Neural cell (in vitro differentiated cells): ENCODE data around the gene EPHA6. TPM values are rescaled to one million over a fixed set of nuclear protein-coding genes. Genes with fewer than 3 reads are reported as not detected.

Source experiments
- H2AFZ ChIP-seq: fragments of 200-600, 300-800 bp; sonication (generic), shearing (Covaris generic); 2 replicates; pipeline ENCODE4 v1.6.0; 2014; ENCODE audit warnings: low read depth, mild to moderate bottlenecking, antibody characterized with exemption, low read length, moderate library complexity
- H3F3A ChIP-seq: fragments of 200-600 bp; shearing (Covaris generic); 2 replicates; pipeline ENCODE4 v1.6.1; 2016; ENCODE audit warnings: mild to moderate bottlenecking, moderate library complexity, mixed read lengths, antibody characterized with exemption, low read length; ENCODE audit not compliant: insufficient read depth, poor library complexity, severe bottlenecking
- H3K27ac ChIP-seq: fragments of 200-600, 300-800 bp; sonication (generic), shearing (Covaris generic); 2 replicates; pipeline ENCODE4 v1.5.1; 2014; ENCODE audit warnings: mild to moderate bottlenecking, low read length, moderate library complexity
- H3K27me3 ChIP-seq: fragments of 300-800, 200-600 bp; sonication (generic), shearing (Covaris generic); 2 replicates; pipeline ENCODE4 v1.6.0; 2014; ENCODE audit warnings: mild to moderate bottlenecking, low read depth, low read length, moderate library complexity; ENCODE audit not compliant: insufficient read depth
- H3K36me3 ChIP-seq: fragments of 300-800, 200-600 bp; sonication (generic), shearing (Covaris generic); 2 replicates; pipeline ENCODE4 v1.5.1; 2014; ENCODE audit warnings: mild to moderate bottlenecking, antibody characterized with exemption, low read length, moderate library complexity; ENCODE audit not compliant: insufficient read depth
- H3K4me2 ChIP-seq: fragments of 300-800, 200-600 bp; sonication (generic), shearing (Covaris generic); 2 replicates; pipeline ENCODE4 v1.6.0; 2014; ENCODE audit warnings: mild to moderate bottlenecking, low read length
- H3K4me3 ChIP-seq: fragments of 300-800, 200-600 bp; sonication (generic), shearing (Covaris generic); 2 replicates; pipeline ENCODE4 v1.5.1; 2014; ENCODE audit warnings: mild to moderate bottlenecking, low read length, moderate library complexity
- H3K79me2 ChIP-seq: fragments of 200-600 bp; shearing (Covaris generic); replicated peaks from 2 replicates; pipeline ENCODE4 v1.6.0; 2014; ENCODE audit warnings: mild to moderate bottlenecking, low read length, moderate library complexity; ENCODE audit not compliant: insufficient read depth
- H3K9ac ChIP-seq: fragments of 300-800, 200-600 bp; sonication (generic), shearing (Covaris generic); 2 replicates; pipeline ENCODE4 v1.6.1; 2016; ENCODE audit warnings: mild to moderate bottlenecking, low read length, mixed read lengths
- H3K9me2 ChIP-seq: fragments of 200-600 bp; shearing (Covaris generic); 2 replicates; pipeline ENCODE4 v1.6.1; 2016; ENCODE audit warnings: mild to moderate bottlenecking, low read length, mixed read lengths; ENCODE audit not compliant: insufficient read depth
- H3K9me3 ChIP-seq: fragments of 200-600, 300-800 bp; sonication (generic), shearing (Covaris generic); 2 replicates; pipeline ENCODE4 v1.6.1; 2016; ENCODE audit warnings: mild to moderate bottlenecking, mixed run types, low read length, moderate library complexity, mixed read lengths
- H4K20me1 ChIP-seq: fragments of 200-600 bp; shearing (Covaris generic); 2 replicates; pipeline ENCODE4 v1.6.1; 2016; ENCODE audit warnings: mild to moderate bottlenecking, mixed run types; ENCODE audit not compliant: insufficient read depth
- EP300 ChIP-seq: fragments of 450-650 bp; conservative IDR thresholded peaks from 2 replicates; pipeline ENCODE4 v1.6.1; 2014; ENCODE audit warnings: antibody characterized with exemption, mild to moderate bottlenecking, moderate library complexity; ENCODE audit not compliant: poor library complexity, severe bottlenecking
- EZH2 ChIP-seq: fragments of 200-600, 300-800 bp; shearing (Covaris generic), sonication (generic); IDR thresholded peaks from 2 replicates; pipeline ENCODE4 v1.6.1; 2014; ENCODE audit warnings: antibody characterized with exemption, low read length, borderline replicate concordance, mild to moderate bottlenecking; ENCODE audit not compliant: insufficient read depth, poor library complexity, severe bottlenecking
- MXI1 ChIP-seq: fragments of 450-650 bp; conservative IDR thresholded peaks from 2 replicates; pipeline ENCODE4 v1.6.1; 2014; ENCODE audit warnings: antibody characterized with exemption, mild to moderate bottlenecking; ENCODE audit not compliant: poor library complexity, severe bottlenecking
- POLR2AphosphoS5 ChIP-seq: IDR thresholded peaks from 2 replicates; pipeline ENCODE4 v1.6.1; 2012
- RAD21 ChIP-seq: fragments of 450-650 bp; conservative IDR thresholded peaks from 2 replicates; pipeline ENCODE4 v1.6.1; 2014; ENCODE audit warnings: antibody characterized with exemption, mild to moderate bottlenecking, moderate library complexity
- SMC3 ChIP-seq: fragments of 450-650 bp; conservative IDR thresholded peaks from 2 replicates; pipeline ENCODE4 v1.6.1; 2014; ENCODE audit warnings: antibody characterized with exemption, mild to moderate bottlenecking, moderate library complexity; ENCODE audit not compliant: poor library complexity
- TAF1 ChIP-seq: IDR thresholded peaks from 2 replicates; pipeline ENCODE4 v1.6.1; 2012; ENCODE audit warnings: low read depth
- polyA plus RNA-seq: library from polyadenylated mRNA; depleted of rRNA; stranded (reverse); fragments of >200 nt; gene quantifications from 2 replicates; pipeline ENCODE4 v1.2.3, GENCODE V29; 2014
- TF ChIP-seq, protein P1 (sequence below): fragments of 450-650 bp; IDR thresholded peaks from 2 replicates; pipeline ENCODE4 v1.5.1; 2014; ENCODE audit warnings: antibody characterized with exemption, mild to moderate bottlenecking, moderate library complexity; ENCODE audit not compliant: poor library complexity, severe bottlenecking
- TF ChIP-seq, protein P2 (sequence below): IDR thresholded peaks from 2 replicates; pipeline ENCODE4 v1.6.1; 2012; ENCODE audit warnings: borderline replicate concordance

The EPHA6 gene
- polyA plus RNA-seq, 1 donor from 2014 or later = 0.56 TPM

DNA sequence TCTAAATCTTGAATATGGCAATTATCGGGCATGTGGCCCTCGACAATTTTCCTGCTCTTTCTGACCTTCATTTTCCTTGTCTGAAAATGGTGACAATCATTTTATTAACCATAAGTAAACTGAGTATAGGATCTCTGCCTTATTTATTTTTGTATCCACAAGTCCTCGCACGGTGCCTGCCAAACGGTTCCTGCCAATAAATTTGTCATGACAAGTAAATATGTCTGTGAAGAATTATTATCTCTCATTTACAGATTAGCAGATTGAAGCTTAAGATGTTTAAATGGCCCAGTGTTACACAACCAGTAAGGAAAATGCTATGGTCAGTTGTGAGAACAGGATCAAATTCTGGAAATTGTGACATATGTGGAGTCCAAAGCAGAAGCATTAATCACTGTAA is 884.3 kb downstream of the EPHA6 start:
- H3K36me3 ChIP-seq = no peaks in the 10 kb centered on the region
- H3K79me2 ChIP-seq = no peaks in the 10 kb centered on the region
- H3K4me3 ChIP-seq = no peak overlapping the region
- no peak overlapping the region for H3K9ac ChIP-seq
- H3K9me2 ChIP-seq = no peaks in the 10 kb centered on the region
- no peaks in the 10 kb centered on the region for H4K20me1 ChIP-seq
- no peak overlapping the region for H3K27ac ChIP-seq
- no peaks in the 10 kb centered on the region for H3K9me3 ChIP-seq
- TF ChIP-seq EP300 = no peak
- TF ChIP-seq TAF1 = no peak
- no peak for TF ChIP-seq EZH2
- no peak for TF ChIP-seq MXI1
- TF ChIP-seq POLR2AphosphoS5 = no peak
- no peak for TF ChIP-seq RAD21
- TF ChIP-seq, protein P1, sequence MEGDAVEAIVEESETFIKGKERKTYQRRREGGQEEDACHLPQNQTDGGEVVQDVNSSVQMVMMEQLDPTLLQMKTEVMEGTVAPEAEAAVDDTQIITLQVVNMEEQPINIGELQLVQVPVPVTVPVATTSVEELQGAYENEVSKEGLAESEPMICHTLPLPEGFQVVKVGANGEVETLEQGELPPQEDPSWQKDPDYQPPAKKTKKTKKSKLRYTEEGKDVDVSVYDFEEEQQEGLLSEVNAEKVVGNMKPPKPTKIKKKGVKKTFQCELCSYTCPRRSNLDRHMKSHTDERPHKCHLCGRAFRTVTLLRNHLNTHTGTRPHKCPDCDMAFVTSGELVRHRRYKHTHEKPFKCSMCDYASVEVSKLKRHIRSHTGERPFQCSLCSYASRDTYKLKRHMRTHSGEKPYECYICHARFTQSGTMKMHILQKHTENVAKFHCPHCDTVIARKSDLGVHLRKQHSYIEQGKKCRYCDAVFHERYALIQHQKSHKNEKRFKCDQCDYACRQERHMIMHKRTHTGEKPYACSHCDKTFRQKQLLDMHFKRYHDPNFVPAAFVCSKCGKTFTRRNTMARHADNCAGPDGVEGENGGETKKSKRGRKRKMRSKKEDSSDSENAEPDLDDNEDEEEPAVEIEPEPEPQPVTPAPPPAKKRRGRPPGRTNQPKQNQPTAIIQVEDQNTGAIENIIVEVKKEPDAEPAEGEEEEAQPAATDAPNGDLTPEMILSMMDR = no peak
- H3F3A ChIP-seq = no peaks in the 10 kb centered on the region
- no peaks in the 10 kb centered on the region for H3K27me3 ChIP-seq
- H2AFZ ChIP-seq = no peak overlapping the region
- no peak overlapping the region for H3K4me2 ChIP-seq

DNA sequence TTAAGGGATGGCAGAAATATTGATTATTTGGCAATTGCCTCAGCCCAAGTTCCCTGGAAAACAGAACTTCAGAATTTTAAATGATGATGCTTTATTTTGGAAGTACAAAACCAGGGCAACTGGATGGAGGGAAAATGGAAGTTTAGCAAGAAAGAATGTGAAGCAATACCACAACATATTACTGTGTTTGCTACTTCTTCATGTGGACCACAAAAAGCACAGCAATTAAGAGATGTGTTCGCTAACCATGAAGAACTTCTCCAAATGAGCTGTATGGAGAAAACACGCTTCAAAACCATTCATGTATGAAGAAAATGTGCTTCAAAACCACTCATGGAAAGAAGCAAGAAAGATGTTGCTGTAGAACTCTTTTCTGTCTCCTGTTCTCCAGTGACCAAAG is 885.5 kb downstream of the EPHA6 start:
- H3K9ac ChIP-seq = no peak overlapping the region
- H3K36me3 ChIP-seq = no peaks in the 10 kb centered on the region
- no peak overlapping the region for H3K27ac ChIP-seq
- no peak overlapping the region for H3K4me3 ChIP-seq
- H3F3A ChIP-seq = no peaks in the 10 kb centered on the region
- TF ChIP-seq POLR2AphosphoS5 (no peak), MXI1 (no peak), TAF1 (no peak), SMC3 (no peak), RAD21 (no peak), EZH2 (no peak), EP300 (no peak)
- TF ChIP-seq, protein P2, sequence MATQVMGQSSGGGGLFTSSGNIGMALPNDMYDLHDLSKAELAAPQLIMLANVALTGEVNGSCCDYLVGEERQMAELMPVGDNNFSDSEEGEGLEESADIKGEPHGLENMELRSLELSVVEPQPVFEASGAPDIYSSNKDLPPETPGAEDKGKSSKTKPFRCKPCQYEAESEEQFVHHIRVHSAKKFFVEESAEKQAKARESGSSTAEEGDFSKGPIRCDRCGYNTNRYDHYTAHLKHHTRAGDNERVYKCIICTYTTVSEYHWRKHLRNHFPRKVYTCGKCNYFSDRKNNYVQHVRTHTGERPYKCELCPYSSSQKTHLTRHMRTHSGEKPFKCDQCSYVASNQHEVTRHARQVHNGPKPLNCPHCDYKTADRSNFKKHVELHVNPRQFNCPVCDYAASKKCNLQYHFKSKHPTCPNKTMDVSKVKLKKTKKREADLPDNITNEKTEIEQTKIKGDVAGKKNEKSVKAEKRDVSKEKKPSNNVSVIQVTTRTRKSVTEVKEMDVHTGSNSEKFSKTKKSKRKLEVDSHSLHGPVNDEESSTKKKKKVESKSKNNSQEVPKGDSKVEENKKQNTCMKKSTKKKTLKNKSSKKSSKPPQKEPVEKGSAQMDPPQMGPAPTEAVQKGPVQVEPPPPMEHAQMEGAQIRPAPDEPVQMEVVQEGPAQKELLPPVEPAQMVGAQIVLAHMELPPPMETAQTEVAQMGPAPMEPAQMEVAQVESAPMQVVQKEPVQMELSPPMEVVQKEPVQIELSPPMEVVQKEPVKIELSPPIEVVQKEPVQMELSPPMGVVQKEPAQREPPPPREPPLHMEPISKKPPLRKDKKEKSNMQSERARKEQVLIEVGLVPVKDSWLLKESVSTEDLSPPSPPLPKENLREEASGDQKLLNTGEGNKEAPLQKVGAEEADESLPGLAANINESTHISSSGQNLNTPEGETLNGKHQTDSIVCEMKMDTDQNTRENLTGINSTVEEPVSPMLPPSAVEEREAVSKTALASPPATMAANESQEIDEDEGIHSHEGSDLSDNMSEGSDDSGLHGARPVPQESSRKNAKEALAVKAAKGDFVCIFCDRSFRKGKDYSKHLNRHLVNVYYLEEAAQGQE = no peak
- TF ChIP-seq, protein P1 = no peak
- no peaks in the 10 kb centered on the region for H3K79me2 ChIP-seq
- no peaks in the 10 kb centered on the region for H3K9me3 ChIP-seq
- no peak overlapping the region for H2AFZ ChIP-seq
- no peaks in the 10 kb centered on the region for H3K27me3 ChIP-seq
- H3K9me2 ChIP-seq = no peaks in the 10 kb centered on the region
- H4K20me1 ChIP-seq = no peaks in the 10 kb centered on the region
- H3K4me2 ChIP-seq = no peak overlapping the region
